Hepatocyte (in vitro differentiated cells): ENCODE measurements around the gene CMTM8.

Experiments
- CTCF ChIP-seq: fragments of 200-600 bp; sonication (generic); IDR thresholded peaks from 2 replicates; pipeline ENCODE4 v1.5.1; 2016; ENCODE audit warnings: antibody characterized with exemption, mild to moderate bottlenecking; ENCODE audit not compliant: poor library complexity
- EZH2 ChIP-seq: fragments of 200-600 bp; sonication (generic); IDR thresholded peaks from 2 replicates; pipeline ENCODE4 v1.6.1; 2016; ENCODE audit warnings: antibody characterized with exemption, mild to moderate bottlenecking, borderline replicate concordance

- TF ChIP-seq EZH2 = no peak
- no peak for TF ChIP-seq CTCF
Observed at GRCh38 chr3:32392536-32393302, 154.2 kb downstream of the CMTM8 start.
